ENCODE data around the gene BIN1. TPM values are rescaled to one million over a fixed set of nuclear protein-coding genes. Genes with fewer than 3 reads are reported as not detected.

Gene BIN1
- total RNA-seq, 1 donor from 2014 or later: 38.3 TPM

GRCh38 chr2:127014630-127015029 is 92.3 kb downstream of the BIN1 start:
- no peak overlapping the region for H3K4me3 Mint-ChIP-seq
- no peaks in the 10 kb centered on the region for H3K36me3 Mint-ChIP-seq (ENCODE audit: low read depth)
- intact Hi-C loops (cut with micrococcal nuclease): no loop called here
- DNase-seq: no peak
- H3K27ac Mint-ChIP-seq: no peak overlapping the region
- peaks cover 31% of the 10 kb centered on the region for H3K27me3 Mint-ChIP-seq
- H3K9me3 Mint-ChIP-seq: no peaks in the 10 kb centered on the region
- H3K4me1 Mint-ChIP-seq: no peaks in the 10 kb centered on the region

- no peak for DNase-seq
- no peak overlapping the region for H3K4me3 Mint-ChIP-seq
- intact Hi-C loops (cut with micrococcal nuclease): no loop called here
- no peaks in the 10 kb centered on the region for H3K36me3 Mint-ChIP-seq (ENCODE audit: low read depth)
- peaks cover 29% of the 10 kb centered on the region for H3K27me3 Mint-ChIP-seq
- H3K4me1 Mint-ChIP-seq: no peaks in the 10 kb centered on the region
- H3K9me3 Mint-ChIP-seq: no peaks in the 10 kb centered on the region
- no peak overlapping the region for H3K27ac Mint-ChIP-seq
These were observed 92.7 kb downstream of the BIN1 start for GRCh38 chr2:127014224-127014623.

GRCh38 chr2:127012868-127013267 is 94.1 kb downstream of the BIN1 start:
- H3K36me3 Mint-ChIP-seq (ENCODE audit: low read depth): no peaks in the 10 kb centered on the region
- peaks cover 36% of the 10 kb centered on the region for H3K27me3 Mint-ChIP-seq
- H3K4me1 Mint-ChIP-seq: no peaks in the 10 kb centered on the region
- intact Hi-C loops (cut with micrococcal nuclease): no loop called here
- no peak for DNase-seq
- no peak overlapping the region for H3K4me3 Mint-ChIP-seq
- no peak overlapping the region for H3K27ac Mint-ChIP-seq
- H3K9me3 Mint-ChIP-seq: no peaks in the 10 kb centered on the region

GRCh38 chr2:127012215-127012614 is 94.7 kb downstream of the BIN1 start:
- no peaks in the 10 kb centered on the region for H3K36me3 Mint-ChIP-seq (ENCODE audit: low read depth)
- H3K9me3 Mint-ChIP-seq: no peaks in the 10 kb centered on the region
- peaks cover 34% of the 10 kb centered on the region for H3K27me3 Mint-ChIP-seq
- DNase-seq: no peak
- no peak overlapping the region for H3K4me3 Mint-ChIP-seq
- H3K27ac Mint-ChIP-seq: no peak overlapping the region
- intact Hi-C loops (cut with micrococcal nuclease): no loop called here
- no peaks in the 10 kb centered on the region for H3K4me1 Mint-ChIP-seq

- Mint-ChIP-seq H3K4me1 (no peaks in the 10 kb centered on the region), H3K27me3 (peaks cover 36% of the 10 kb centered on the region), H3K9me3 (no peaks in the 10 kb centered on the region), H3K4me3 (no peak overlapping the region), H3K36me3 (ENCODE audit: low read depth) (no peaks in the 10 kb centered on the region), H3K27ac (no peak overlapping the region)
- intact Hi-C loops (cut with micrococcal nuclease): no loop called here
- DNase-seq: no peak
These were observed 95.2 kb downstream of the BIN1 start for GRCh38 chr2:127011796-127012195.

- H3K27ac Mint-ChIP-seq: no peak overlapping the region
- H3K27me3 Mint-ChIP-seq: peaks cover 36% of the 10 kb centered on the region
- intact Hi-C loops (cut with micrococcal nuclease): no loop called here
These were observed 95.7 kb downstream of the BIN1 start for GRCh38 chr2:127011231-127011661.

GRCh38 chr2:127008265-127009015 is 98.5 kb downstream of the BIN1 start:
- Mint-ChIP-seq H3K9me3 (no peaks in the 10 kb centered on the region), H3K4me3 (no peak overlapping the region), H3K36me3 (ENCODE audit: low read depth) (no peaks in the 10 kb centered on the region), H3K4me1 (no peaks in the 10 kb centered on the region), H3K27ac (no peak overlapping the region), H3K27me3 (peaks cover 39% of the 10 kb centered on the region)
- intact Hi-C loops (cut with micrococcal nuclease): no loop called here
- DNase-seq: no peak

More at GRCh38 chr2:127011231-127011661, 95.7 kb downstream of the BIN1 start:
- Mint-ChIP-seq H3K9me3 (no peaks in the 10 kb centered on the region), H3K4me3 (no peak overlapping the region), H3K36me3 (ENCODE audit: low read depth) (no peaks in the 10 kb centered on the region), H3K4me1 (no peaks in the 10 kb centered on the region)
- DNase-seq: no peak

GRCh38 chr2:127007652-127008051 is 99.3 kb downstream of the BIN1 start:
- intact Hi-C loops (cut with micrococcal nuclease): no loop called here
- Mint-ChIP-seq H3K9me3 (no peaks in the 10 kb centered on the region), H3K27ac (no peak overlapping the region), H3K4me1 (no peaks in the 10 kb centered on the region), H3K36me3 (ENCODE audit: low read depth) (no peaks in the 10 kb centered on the region), H3K27me3 (peaks cover 37% of the 10 kb centered on the region), H3K4me3 (no peak overlapping the region)
- no peak for DNase-seq

- intact Hi-C loops (cut with micrococcal nuclease): no loop called here
- H3K27ac Mint-ChIP-seq: no peak overlapping the region
- H3K4me3 Mint-ChIP-seq: no peak overlapping the region
- H3K36me3 Mint-ChIP-seq (ENCODE audit: low read depth): no peaks in the 10 kb centered on the region
- DNase-seq: no peak
- no peaks in the 10 kb centered on the region for H3K4me1 Mint-ChIP-seq
- no peaks in the 10 kb centered on the region for H3K9me3 Mint-ChIP-seq
- peaks cover 37% of the 10 kb centered on the region for H3K27me3 Mint-ChIP-seq
These were observed 100.0 kb downstream of the BIN1 start for GRCh38 chr2:127006962-127007361.

- intact Hi-C loops (cut with micrococcal nuclease): no loop called here
- no peak for DNase-seq
- H3K36me3 Mint-ChIP-seq (ENCODE audit: low read depth): no peaks in the 10 kb centered on the region
- no peaks in the 10 kb centered on the region for H3K4me1 Mint-ChIP-seq
- H3K27ac Mint-ChIP-seq: no peak overlapping the region
- no peak overlapping the region for H3K4me3 Mint-ChIP-seq
- H3K27me3 Mint-ChIP-seq: peaks cover 23% of the 10 kb centered on the region
- H3K9me3 Mint-ChIP-seq: no peaks in the 10 kb centered on the region
These were observed 101.9 kb downstream of the BIN1 start for GRCh38 chr2:127004893-127005600.

- Mint-ChIP-seq H3K4me3 (no peak overlapping the region), H3K4me1 (no peaks in the 10 kb centered on the region), H3K36me3 (ENCODE audit: low read depth) (no peaks in the 10 kb centered on the region), H3K9me3 (no peaks in the 10 kb centered on the region), H3K27ac (no peak overlapping the region), H3K27me3 (peaks cover 12% of the 10 kb centered on the region)
- no peak for DNase-seq
- intact Hi-C loops (cut with micrococcal nuclease): no loop called here
These were observed 103.7 kb downstream of the BIN1 start for GRCh38 chr2:127003070-127003800.

GRCh38 chr2:127001751-127002150 is 105.2 kb downstream of the BIN1 start:
- no peaks in the 10 kb centered on the region for H3K4me1 Mint-ChIP-seq
- intact Hi-C loops (cut with micrococcal nuclease): no loop called here
- peaks cover 7% of the 10 kb centered on the region for H3K27me3 Mint-ChIP-seq
- no peak overlapping the region for H3K27ac Mint-ChIP-seq
- no peak overlapping the region for H3K4me3 Mint-ChIP-seq
- H3K9me3 Mint-ChIP-seq: no peaks in the 10 kb centered on the region
- no peak for DNase-seq
- no peaks in the 10 kb centered on the region for H3K36me3 Mint-ChIP-seq (ENCODE audit: low read depth)

GRCh38 chr2:127000937-127001336 is 106.0 kb downstream of the BIN1 start:
- DNase-seq: no peak
- Mint-ChIP-seq H3K4me3 (no peak overlapping the region), H3K27me3 (peaks cover 7% of the 10 kb centered on the region), H3K9me3 (no peaks in the 10 kb centered on the region), H3K4me1 (no peaks in the 10 kb centered on the region), H3K27ac (no peak overlapping the region), H3K36me3 (ENCODE audit: low read depth) (no peaks in the 10 kb centered on the region)
- intact Hi-C loops (cut with micrococcal nuclease): no loop called here

GRCh38 chr2:127000194-127000593 is 106.8 kb downstream of the BIN1 start:
- H3K9me3 Mint-ChIP-seq: no peaks in the 10 kb centered on the region
- intact Hi-C loops (cut with micrococcal nuclease): no loop called here
- no peak overlapping the region for H3K4me3 Mint-ChIP-seq
- DNase-seq: no peak
- no peak overlapping the region for H3K27ac Mint-ChIP-seq
- no peaks in the 10 kb centered on the region for H3K4me1 Mint-ChIP-seq
- H3K27me3 Mint-ChIP-seq: peaks cover 7% of the 10 kb centered on the region
- H3K36me3 Mint-ChIP-seq (ENCODE audit: low read depth): no peaks in the 10 kb centered on the region

Measured in activated CD4-positive, alpha-beta T cell treated with anti-CD3 and anti-CD28 coated beads, Interleukin-2, amount 10 ng/mL, durations not matched to agents 24 days and 14 days (primary cell).